Measurements from ENCODE around the gene RTEL1. TPM values are rescaled to one million over a fixed set of nuclear protein-coding genes. Genes with fewer than 3 reads are reported as not detected.

RTEL1 gene
- total and polyA plus RNA-seq, 2 donors (not counting 1 experiment from before 2014, with no cell fraction given): 15.1 to 32.6 TPM

DNA sequence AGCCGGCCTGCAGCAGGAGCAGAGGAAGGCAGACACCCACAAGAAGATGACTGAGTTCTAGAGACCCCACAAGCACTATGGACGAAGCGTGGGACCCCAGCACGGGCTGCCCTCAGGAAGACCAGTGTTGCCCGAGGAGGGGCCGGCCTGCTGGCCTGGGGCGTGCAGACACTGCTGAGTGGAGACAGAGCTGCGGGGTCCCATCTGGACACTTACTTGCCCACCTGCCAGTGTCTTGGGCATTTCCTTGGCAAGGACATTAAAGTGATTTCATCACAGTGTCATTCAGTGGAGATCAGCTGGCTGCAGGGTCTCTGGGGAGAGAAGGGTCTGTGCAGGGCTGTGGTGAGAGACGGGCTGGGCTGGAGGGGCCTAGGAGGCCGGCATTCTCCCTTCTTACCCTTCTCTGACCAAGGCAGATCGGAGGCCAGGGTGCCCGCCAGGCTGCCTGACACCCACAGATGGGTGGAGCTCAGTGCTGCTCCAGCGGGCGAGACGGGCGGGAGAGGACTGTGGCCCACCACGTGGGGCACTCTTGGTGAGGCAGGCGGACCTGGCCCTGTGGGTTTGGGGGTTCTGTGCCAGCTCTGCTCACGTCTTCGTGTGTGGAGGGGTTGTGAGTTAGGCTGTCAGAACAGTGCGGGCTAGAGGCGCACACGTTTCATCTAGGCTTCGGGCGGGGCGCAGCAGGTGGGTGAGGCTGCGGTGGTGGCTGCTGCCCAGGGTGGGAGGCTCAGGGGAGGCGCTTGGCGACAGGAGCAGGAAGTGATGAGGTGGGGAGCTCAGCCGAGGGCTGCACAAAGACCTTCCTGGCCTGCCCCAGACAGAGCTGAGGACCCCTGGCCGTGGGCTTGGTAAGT lies 78.0 kb downstream of the RTEL1 start, which contains the start of gene LIME1:
Gene LIME1, plus strand, starts transcription at position 806 of the 860 bp plus-strand sequence. CDS start 886 bp downstream, outside the sequence.
- Histone ChIP-seq H3K27ac (ENCODE audit: low read length in 2 of 2) (peak within 1 kb of the TSS; percentile 44 to 46), H3K4me2 (replicated peaks; ENCODE audit: low read depth, low read length, poor library complexity, severe bottlenecking) (peak within 1 kb of the TSS; percentile 93), H3K27me3 (replicated peaks in 1 of 4; ENCODE audit: control extremely low read depth in 1 of 4, control insufficient read depth in 3 of 4, insufficient read depth in 4 of 4, low read length in 3 of 4) (no peaks in the 10 kb centered on the region), H3K36me3 (replicated peaks in 1 of 2; ENCODE audit: control extremely low read depth in 1 of 2, control insufficient read depth in 1 of 2, extremely low read depth in 1 of 2, insufficient read depth in 2 of 2, low read length in 1 of 2) (peaks cover 0 to 24% of the 10 kb centered on the region in 2 experiments), H3K4me1 (ENCODE audit: control insufficient read depth in 2 of 2, insufficient read depth in 2 of 2, low read length in 2 of 2) (peaks cover 46 to 57% of the 10 kb centered on the region in 2 donors), H3K4me3 (ENCODE audit: control extremely low read depth in 1 of 5, extremely low read depth in 1 of 5, insufficient read depth in 1 of 5, low read depth in 2 of 5, low read length in 4 of 5) (peak within 1 kb of the TSS in 4 of 5 experiments; percentile 44 to 70 (median 48)), H3K9ac (ENCODE audit: low read length) (peak within 1 kb of the TSS; percentile 65), H2AFZ (ENCODE audit: insufficient read depth, low read depth, low read length, poor library complexity, severe bottlenecking) (peak within 1 kb of the TSS; percentile 50), H3K79me2 (ENCODE audit: control insufficient read depth, insufficient read depth, low read length) (peaks cover 44% of the 10 kb centered on the region), H4K20me1 (ENCODE audit: control insufficient read depth, insufficient read depth, low read length, poor library complexity, severe bottlenecking) (peaks cover 58% of the 10 kb centered on the region), H3K9me3 (ENCODE audit: control extremely low read depth in 1 of 3, control insufficient read depth in 2 of 3, insufficient read depth in 1 of 3, low read length in 2 of 3) (no peaks in the 10 kb centered on the region)
- peak within 1 kb of the TSS; percentile 80 for H3K4me3 Mint-ChIP-seq
- DNase-seq: peak; percentile 80
- POLR2A ChIA-PET: interaction anchor here (0.5 to 2.5 kb wide), 8 partner anchors 9 to 215 kb away, joined by 3 to 20 read pairs (median 6); partner anchors contain the start of genes ARFRP1, DNAJC5, GMEB2 and PPDPF
- TF ChIP-seq, protein P1, sequence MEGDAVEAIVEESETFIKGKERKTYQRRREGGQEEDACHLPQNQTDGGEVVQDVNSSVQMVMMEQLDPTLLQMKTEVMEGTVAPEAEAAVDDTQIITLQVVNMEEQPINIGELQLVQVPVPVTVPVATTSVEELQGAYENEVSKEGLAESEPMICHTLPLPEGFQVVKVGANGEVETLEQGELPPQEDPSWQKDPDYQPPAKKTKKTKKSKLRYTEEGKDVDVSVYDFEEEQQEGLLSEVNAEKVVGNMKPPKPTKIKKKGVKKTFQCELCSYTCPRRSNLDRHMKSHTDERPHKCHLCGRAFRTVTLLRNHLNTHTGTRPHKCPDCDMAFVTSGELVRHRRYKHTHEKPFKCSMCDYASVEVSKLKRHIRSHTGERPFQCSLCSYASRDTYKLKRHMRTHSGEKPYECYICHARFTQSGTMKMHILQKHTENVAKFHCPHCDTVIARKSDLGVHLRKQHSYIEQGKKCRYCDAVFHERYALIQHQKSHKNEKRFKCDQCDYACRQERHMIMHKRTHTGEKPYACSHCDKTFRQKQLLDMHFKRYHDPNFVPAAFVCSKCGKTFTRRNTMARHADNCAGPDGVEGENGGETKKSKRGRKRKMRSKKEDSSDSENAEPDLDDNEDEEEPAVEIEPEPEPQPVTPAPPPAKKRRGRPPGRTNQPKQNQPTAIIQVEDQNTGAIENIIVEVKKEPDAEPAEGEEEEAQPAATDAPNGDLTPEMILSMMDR (IDR thresholded peaks at IDR 0.05): no peak
- no peak for TF ChIP-seq EZH2 (IDR thresholded peaks at IDR 0.05; ENCODE audit: borderline replicate concordance, insufficient read depth, low read depth, low read length, poor library complexity, severe bottlenecking)
- peak within 1 kb of the TSS; percentile 89 for H3K27ac Mint-ChIP-seq
- ATAC-seq (ENCODE audit: low read depth): peak; percentile 32
- H3K4me1 Mint-ChIP-seq: peaks cover 22% of the 10 kb centered on the region
- intact Hi-C loops (cut with micrococcal nuclease): loop anchor here (1.0 to 5.0 kb wide), 3 partner anchors 29 to 199 kb away; partner anchors contain the start of genes ARFRP1, PTK6 and RTEL1
- H3K27me3 Mint-ChIP-seq: no peaks in the 10 kb centered on the region
- 20% methylated on average over 31 of the region's 31 CpGs for WGBS (ENCODE audit: insufficient coverage)
- no peaks in the 10 kb centered on the region for H3K9me3 Mint-ChIP-seq (ENCODE audit: insufficient read depth)
- CTCF ChIA-PET: interaction anchor here (1.0 to 1.6 kb wide), 4 partner anchors 23 to 198 kb away, joined by 3 to 5 read pairs (median 4); partner anchors contain the start of genes ARFRP1, TPD52L2 and ZGPAT
